Esophagus (tissue), 2 donors: ENCODE measurements around the gene VGF. TPM values are rescaled to one million over a fixed set of nuclear protein-coding genes. Genes with fewer than 3 reads are reported as not detected.

ENCODE experiments used
- H3K27ac ChIP-seq, 2 donors: one replicate each; pipeline ENCODE4 v1.5.1; 2013; ENCODE audit warnings: low read depth in 2 of 2, mild to moderate bottlenecking in 2 of 2, inconsistent platforms in 1 of 2, low read length in 1 of 2, moderate library complexity in 1 of 2
- H3K27me3 ChIP-seq, 2 donors: one replicate each; pipeline ENCODE4 v1.6.1; 2013; ENCODE audit warnings: low read length in 2 of 2, control low read depth in 1 of 2, mild to moderate bottlenecking in 1 of 2; ENCODE audit not compliant: insufficient read depth in 2 of 2, control insufficient read depth in 1 of 2
- H3K36me3 ChIP-seq, 2 donors: one replicate each; pipeline ENCODE4 v1.6.1; 2013; ENCODE audit warnings: low read length in 1 of 2; ENCODE audit not compliant: control insufficient read depth in 2 of 2, insufficient read depth in 2 of 2
- H3K4me1 ChIP-seq, 2 donors: one replicate each; pipeline ENCODE4 v1.6.1; 2013; ENCODE audit warnings: low read length in 1 of 2; ENCODE audit not compliant: control insufficient read depth in 2 of 2, insufficient read depth in 2 of 2
- H3K4me3 ChIP-seq, 2 donors: one replicate each; pipeline ENCODE4 v1.5.1; 2013; ENCODE audit warnings: low read length in 2 of 2, mild to moderate bottlenecking in 2 of 2, low read depth in 1 of 2, moderate library complexity in 1 of 2
- H3K9me3 ChIP-seq, 2 donors: one replicate each; pipeline ENCODE4 v1.6.1; 2013; ENCODE audit warnings: mild to moderate bottlenecking in 2 of 2, low read depth in 1 of 2, low read length in 1 of 2, moderate library complexity in 1 of 2; ENCODE audit not compliant: control insufficient read depth in 2 of 2, insufficient read depth in 1 of 2
- WGBS, 2 donors: extraction: QIAGEN DNeasy Blood & Tissue Kit; methylation state at CpG; one replicate each; pipeline ENCODE4 v1.1.7; 2013; 5-methylcytosine and 5-hydroxymethylcytosine counted together
- polyA plus RNA-seq, 2 donors: library from polyadenylated mRNA; stranded (reverse); fragments of 200-250 nt; gene quantifications; one replicate each; pipeline ENCODE4 v1.2.3, GENCODE V29; 2013
- donor health status: healthy with polysubstance abuse.
- donor health status: Bipolar disorder and iron deficiency.

Gene VGF
- polyA plus RNA-seq, 2 donors: 0.01 TPM; not detected in 1

- no peak overlapping the region for H3K4me3 ChIP-seq
- no peaks in the 10 kb centered on the region for H3K9me3 ChIP-seq
- H3K4me1 ChIP-seq: peaks cover 22 to 33% of the 10 kb centered on the region in 2 donors
- no peaks in the 10 kb centered on the region for H3K36me3 ChIP-seq
- H3K27ac ChIP-seq: no peak overlapping the region
- 1 to 3% methylated on average over 6 of the region's 6 CpGs for WGBS, 2 donors
- peaks cover 5 to 38% of the 10 kb centered on the region in 2 donors for H3K27me3 ChIP-seq
Observed at GRCh38 chr7:101168412-101169049, 3.2 kb upstream of the VGF start.

- Histone ChIP-seq H3K27me3 (peaks cover 5 to 33% of the 10 kb centered on the region in 2 donors), H3K4me3 (no peak overlapping the region), H3K9me3 (no peaks in the 10 kb centered on the region), H3K27ac (no peak overlapping the region), H3K4me1 (peaks cover 28 to 33% of the 10 kb centered on the region in 2 donors), H3K36me3 (no peaks in the 10 kb centered on the region)
- 3 to 4% methylated on average over 12 of the region's 12 CpGs for WGBS, 2 donors
Observed at GRCh38 chr7:101167645-101168411, 2.5 kb upstream of the VGF start.

- H3K4me1 ChIP-seq: peaks cover 25 to 33% of the 10 kb centered on the region in 2 donors
- 1 to 3% methylated on average over 18 to 19 of the region's 19 CpGs for WGBS, 2 donors
Observed at GRCh38 chr7:101166909-101167644, 1.7 kb upstream of the VGF start.

DNA sequence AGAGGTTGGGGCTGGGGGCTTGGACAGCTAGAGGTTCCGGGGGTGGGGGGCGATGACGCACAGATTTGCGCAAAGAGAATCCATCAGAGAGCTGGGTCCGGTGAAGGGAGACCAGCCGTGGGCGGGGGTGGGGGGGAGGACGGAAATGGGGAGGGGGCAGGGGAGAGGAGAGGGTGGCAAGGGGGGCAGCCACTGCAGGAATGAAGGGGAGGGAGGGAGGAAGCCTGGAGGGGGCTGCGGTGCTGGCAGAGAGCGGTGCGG, 1.2 kb upstream of the VGF start:
- Histone ChIP-seq H3K9me3 (no peaks in the 10 kb centered on the region), H3K36me3 (no peaks in the 10 kb centered on the region), H3K4me1 (peaks cover 24 to 31% of the 10 kb centered on the region in 2 donors), H3K27me3 (peaks cover under 1 to 21% of the 10 kb centered on the region in 2 donors), H3K27ac (no peak overlapping the region), H3K4me3 (no peak overlapping the region)
- 1 to 7% methylated on average over 10 to 11 of the region's 11 CpGs for WGBS, 2 donors

More at GRCh38 chr7:101166909-101167644, 1.7 kb upstream of the VGF start:
- Histone ChIP-seq H3K9me3 (no peaks in the 10 kb centered on the region), H3K4me3 (no peak overlapping the region), H3K36me3 (no peaks in the 10 kb centered on the region), H3K27ac (no peak overlapping the region), H3K27me3 (peaks cover 2 to 26% of the 10 kb centered on the region in 2 donors)

- H3K36me3 ChIP-seq: no peaks in the 10 kb centered on the region
- no peak overlapping the region for H3K27ac ChIP-seq
- no peaks in the 10 kb centered on the region for H3K9me3 ChIP-seq
- peaks cover 0 to 20% of the 10 kb centered on the region in 2 donors for H3K27me3 ChIP-seq
- WGBS, 2 donors: 1 to 2% methylated on average over 37 to 38 of the region's 38 CpGs
- peaks cover 24 to 31% of the 10 kb centered on the region in 2 donors for H3K4me1 ChIP-seq
- peak overlapping the region in 1 of 2 donors; percentile 3 for H3K4me3 ChIP-seq
Observed at GRCh38 chr7:101165958-101166647, 734 bp upstream of the VGF start.

GRCh38 chr7:101164071-101164840, 1.1 kb downstream of the VGF start:
- Histone ChIP-seq H3K27me3 (peaks cover 0 to 12% of the 10 kb centered on the region in 2 donors), H3K27ac (no peak overlapping the region), H3K36me3 (peaks cover 2 to 4% of the 10 kb centered on the region in 2 donors), H3K4me3 (peak overlapping the region in 1 of 2 donors; percentile 42), H3K9me3 (no peaks in the 10 kb centered on the region), H3K4me1 (peaks cover 24 to 25% of the 10 kb centered on the region in 2 donors)
- WGBS, 2 donors: 2% methylated on average over 65 to 75 of the region's 75 CpGs

DNA sequence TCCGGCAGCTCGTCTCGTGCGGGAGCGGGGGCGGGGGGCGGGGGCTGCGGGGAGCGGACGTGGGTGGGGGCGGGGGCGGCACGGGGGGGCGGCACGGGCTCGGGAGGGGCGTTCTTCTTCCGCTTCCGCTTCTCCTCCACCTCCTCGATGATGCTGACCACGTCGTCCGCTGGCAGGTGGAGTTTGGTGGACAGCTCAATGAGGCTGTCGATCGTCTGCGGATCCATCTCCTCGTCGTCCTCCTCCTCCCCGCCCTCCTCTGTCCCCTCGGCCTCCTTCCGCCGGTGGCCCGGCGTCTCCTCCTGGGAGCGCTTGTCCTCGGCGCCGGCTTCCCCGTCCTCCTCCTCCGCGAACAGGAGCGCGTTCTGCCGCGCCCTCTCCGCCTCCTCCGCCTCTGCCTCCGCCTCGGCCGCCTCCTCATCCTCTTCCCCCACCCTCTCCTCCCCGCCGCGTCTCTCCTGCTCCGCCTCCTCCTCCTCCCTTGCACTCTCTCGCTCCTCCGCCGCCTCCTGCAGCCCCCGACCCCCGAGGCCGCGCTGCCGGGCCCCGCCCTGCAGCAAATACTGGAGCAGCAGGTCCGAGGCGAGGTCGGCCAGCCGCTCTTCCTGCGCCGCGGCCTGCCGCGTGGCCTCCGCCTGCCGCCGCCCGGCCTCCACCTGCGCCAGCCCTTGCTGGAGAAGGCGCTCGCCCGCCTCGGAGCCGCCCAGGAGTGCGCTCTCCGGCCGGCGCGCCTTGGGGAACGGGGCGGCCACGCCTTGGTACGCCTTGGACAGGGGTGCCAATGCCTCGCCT, 1.9 kb downstream of the VGF start:
- peaks cover 24 to 25% of the 10 kb centered on the region in 2 donors for H3K4me1 ChIP-seq
- 1% methylated on average over 70 to 92 of the region's 92 CpGs for WGBS, 2 donors

GRCh38 chr7:101162551-101163278, 2.7 kb downstream of the VGF start:
- Histone ChIP-seq H3K4me1 (peaks cover 24 to 25% of the 10 kb centered on the region in 2 donors), H3K9me3 (no peaks in the 10 kb centered on the region), H3K27me3 (peaks cover 0 to 9% of the 10 kb centered on the region in 2 donors), H3K36me3 (peaks cover 7 to 13% of the 10 kb centered on the region in 2 donors), H3K27ac (no peak overlapping the region), H3K4me3 (peak overlapping the region; percentile 30 to 42)
- WGBS, 2 donors: 2 to 4% methylated on average over 32 to 73 of the region's 74 CpGs

More for the DNA sequence above, 1.9 kb downstream of the VGF start:
- Histone ChIP-seq H3K9me3 (no peaks in the 10 kb centered on the region), H3K36me3 (peaks cover 4 to 10% of the 10 kb centered on the region in 2 donors), H3K27me3 (peaks cover 0 to 9% of the 10 kb centered on the region in 2 donors), H3K4me3 (peak overlapping the region; percentile 30 to 42), H3K27ac (no peak overlapping the region)
